ENCODE results near the gene ENAM. TPM values are rescaled to one million over a fixed set of nuclear protein-coding genes. Genes with fewer than 3 reads are reported as not detected.

ENAM gene
- total and polyA plus RNA-seq, 2 of the 8 experiments (the other 6 are each of a cell fraction or from before 2014, with no cell fraction given): not detected

GRCh38 chr4:70651864-70652506 lies 23.4 kb downstream of the ENAM start:
- DNase-seq (ENCODE audit: low read depth in 1 of 2, low spot score in 2 of 2) (peak in 1 of 2 experiments; percentile 46), FAIRE-seq (peak; percentile 58)
- no peak overlapping the region for H2BK15ac ChIP-seq (ENCODE audit: low read length)
- H2AK5ac ChIP-seq (ENCODE audit: low read depth, low read length): no peak overlapping the region
- no peak overlapping the region for H2BK120ac ChIP-seq (replicated peaks; ENCODE audit: low read depth, low read length)
- no peak overlapping the region for H3K23ac ChIP-seq (ENCODE audit: insufficient read length)
- no peaks in the 10 kb centered on the region for H3K79me1 ChIP-seq (ENCODE audit: low read depth, low read length)
- no peak overlapping the region for H3K9ac ChIP-seq (replicated peaks in 1 of 4; ENCODE audit: extremely low read depth in 1 of 4, low read depth in 3 of 4, low read length in 3 of 4)
- H3K14ac ChIP-seq (ENCODE audit: insufficient read length): no peak overlapping the region
- WGBS, 2 experiments (ENCODE audit: extremely low coverage in 1 of 2, insufficient coverage in 1 of 2, insufficient read length in 1 of 2, insufficient replicate concordance in 2 of 2, low coverage in 1 of 2, low lambda C conversion rate in 2 of 2, missing lambda C conversion rate in 1 of 2): 50% methylated on average over 4 of the region's 4 CpGs; no CpG with 5 or more reads in 1 of the 2 experiments
- H3K18ac ChIP-seq (ENCODE audit: extremely low read depth, low read length): no peak overlapping the region
- H2BK12ac ChIP-seq (ENCODE audit: low read depth, low read length): no peak overlapping the region
- no peak overlapping the region for H4K8ac ChIP-seq (ENCODE audit: extremely low read depth, insufficient read depth, low read length)
- H2AFZ ChIP-seq (ENCODE audit: low read length): peak overlapping the region; percentile 98
- no peak overlapping the region for H3K27ac ChIP-seq (ENCODE audit: low read depth, low read length)
- H3K23me2 ChIP-seq (ENCODE audit: low read depth, low read length): no peaks in the 10 kb centered on the region
- H3K4ac ChIP-seq (replicated peaks; ENCODE audit: insufficient read length, low read depth, low read length): no peak overlapping the region
- no peaks in the 10 kb centered on the region for H3K9me3 ChIP-seq (ENCODE audit: insufficient read depth in 2 of 2, low read depth in 1 of 2, low read length in 1 of 2)
- ChIA-PET CTCF (ENCODE audit: partially characterized antibody) (interaction anchor here (0.5 to 2.1 kb wide), 31 partner anchors 8 to 1634 kb away, joined by 3 to 9 read pairs (median 4); partner anchors contain the start of gene MOB1B), POLR2A (ENCODE audit: partially characterized antibody) (interaction anchor here (0.5 to 0.6 kb wide), 2 partner anchors 11 to 276 kb away, joined by 4 to 5 read pairs; no protein-coding TSS in a partner anchor)
- TF ChIP-seq RAD21 (IDR thresholded peaks at IDR 0.05 in 1 of 2, conservative IDR thresholded peaks at IDR 0.05 in 1 of 2; ENCODE audit: low read depth in 2 of 2, low read length in 2 of 2): peak; percentile 73 to 76
- peak in 2 of 3 experiments; percentile 31 to 33; a peak in 2 of 4 replicates for TF ChIP-seq CTCF (IDR thresholded peaks at IDR 0.05; ENCODE audit: control extremely low read depth in 1 of 3, insufficient read depth in 1 of 3, low read depth in 1 of 3, low read length in 3 of 3)
- no peak for TF ChIP-seq POLR2A (IDR thresholded peaks at IDR 0.05; ENCODE audit: control extremely low read depth in 1 of 2, low read depth in 2 of 2, low read length in 2 of 2)
- H3K4me3 ChIP-seq (ENCODE audit: extremely low read depth in 1 of 4, insufficient read depth in 2 of 4, low read depth in 3 of 4, low read length in 4 of 4): no peak overlapping the region
- H3K4me1 ChIP-seq (replicated peaks in 1 of 4; ENCODE audit: control insufficient read depth in 3 of 4, insufficient read depth in 4 of 4, low read length in 3 of 4): no peaks in the 10 kb centered on the region; a peak in 1 of 7 replicates
- H3K56ac ChIP-seq (replicated peaks; ENCODE audit: insufficient read length, low read depth, low read length): no peak overlapping the region
- H2BK5ac ChIP-seq (ENCODE audit: low read depth, low read length): no peak overlapping the region
- H3K79me2 ChIP-seq (ENCODE audit: control insufficient read depth in 1 of 2, insufficient read depth in 2 of 2, low read length in 2 of 2): no peaks in the 10 kb centered on the region
- no peaks in the 10 kb centered on the region for H3K27me3 ChIP-seq (replicated peaks in 1 of 4; ENCODE audit: control insufficient read depth in 3 of 4, extremely low read depth in 1 of 4, insufficient read depth in 3 of 4, low read length in 3 of 4)
- no peak overlapping the region for H2BK20ac ChIP-seq (ENCODE audit: low read length)
- no peak overlapping the region for H3K4me2 ChIP-seq (ENCODE audit: insufficient read depth in 1 of 2, low read depth in 2 of 2, low read length in 2 of 2)
- no peak overlapping the region for H4K5ac ChIP-seq (ENCODE audit: insufficient read length, low read depth, low read length)
- no peaks in the 10 kb centered on the region for H3K36me3 ChIP-seq (ENCODE audit: control insufficient read depth in 2 of 4, insufficient read depth in 4 of 4, low read length in 3 of 4)
- no peaks in the 10 kb centered on the region for H4K20me1 ChIP-seq (replicated peaks in 1 of 2; ENCODE audit: control insufficient read depth in 1 of 2, insufficient read depth in 2 of 2, low read length in 2 of 2)
- no peak overlapping the region for H4K91ac ChIP-seq (replicated peaks; ENCODE audit: insufficient read length, low read length)

Data from H1 (cell line).